Hematopoietic multipotent progenitor cell (in vitro differentiated cells): ENCODE measurements around the gene ACOT11. TPM values are rescaled to one million over a fixed set of nuclear protein-coding genes. Genes with fewer than 3 reads are reported as not detected.

Source experiments
- DNase-seq, 3 donors: peaks; one replicate each; pipeline ENCODE4 v3.0.0-alpha.2; 2011 to 2015; ENCODE audit warnings: low read depth in 2 of 3, low spot score in 2 of 3
- small RNA-seq: library from RNA; depleted of rRNA; stranded (forward); fragments of <200 nt; gene quantifications from one replicate; pipeline ENCODE3, GENCODE V24; 2012
- total RNA-seq: library from RNA; depleted of rRNA; stranded (reverse); fragments of >200 nt; gene quantifications from one replicate; pipeline ENCODE4 v1.2.3, GENCODE V29; 2012

Gene ACOT11
- total RNA-seq, 1 donor: 23.7 TPM

GRCh38 chr1:54640863-54641836 is 93.1 kb downstream of the ACOT11 start, which contains the start of gene MROH7:
MROH7 (plus strand) TSS chr1:54641786; CDS start chr1:54652927, 11,141 bp downstream.
- no peak for DNase-seq

- DNase-seq: no peak
Measured at GRCh38 chr1:54643736-54644135, 95.7 kb downstream of the ACOT11 start.

DNA sequence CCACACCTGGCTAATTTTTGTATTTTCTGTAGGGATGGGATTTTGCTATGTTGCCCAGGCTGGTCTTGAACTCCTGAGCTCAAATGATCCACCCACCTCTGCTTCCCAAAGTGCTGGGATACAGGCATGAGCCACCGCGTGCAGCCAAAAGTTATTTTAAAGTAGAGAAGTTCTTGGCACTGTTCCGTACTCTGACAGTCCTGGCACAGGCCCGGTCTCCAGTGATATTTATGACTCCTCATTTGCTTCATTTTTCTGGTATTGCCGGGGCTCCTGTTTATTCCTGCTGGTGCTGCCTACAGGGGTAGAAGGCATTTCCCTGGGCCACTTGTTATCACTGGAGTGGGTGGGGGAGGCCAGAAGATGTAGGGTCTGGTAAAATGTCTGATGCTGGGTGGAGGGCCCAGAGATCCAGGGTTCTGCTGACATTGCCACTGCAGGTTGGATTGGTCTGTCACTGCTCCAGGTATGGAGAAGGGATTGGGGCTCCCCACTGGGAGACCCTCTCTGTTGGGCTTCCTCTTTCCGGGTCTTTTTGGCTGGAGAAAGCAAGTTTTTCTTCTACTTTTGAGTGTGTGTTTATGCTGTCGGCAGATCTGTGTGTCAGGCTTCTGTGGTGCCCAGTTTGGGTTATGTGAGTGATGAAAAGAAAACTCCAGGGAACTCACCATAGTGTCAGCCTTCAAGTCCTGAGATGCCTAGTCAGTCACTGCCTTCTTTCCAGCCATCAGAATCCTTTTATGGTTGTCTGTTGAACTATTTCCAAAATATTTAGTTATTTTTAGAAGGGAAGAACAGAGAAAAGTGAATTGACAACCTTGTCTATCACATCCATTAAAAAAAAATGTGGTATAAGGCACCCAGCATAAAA is 98.0 kb downstream of the ACOT11 start:
- DNase-seq: no peak

DNA sequence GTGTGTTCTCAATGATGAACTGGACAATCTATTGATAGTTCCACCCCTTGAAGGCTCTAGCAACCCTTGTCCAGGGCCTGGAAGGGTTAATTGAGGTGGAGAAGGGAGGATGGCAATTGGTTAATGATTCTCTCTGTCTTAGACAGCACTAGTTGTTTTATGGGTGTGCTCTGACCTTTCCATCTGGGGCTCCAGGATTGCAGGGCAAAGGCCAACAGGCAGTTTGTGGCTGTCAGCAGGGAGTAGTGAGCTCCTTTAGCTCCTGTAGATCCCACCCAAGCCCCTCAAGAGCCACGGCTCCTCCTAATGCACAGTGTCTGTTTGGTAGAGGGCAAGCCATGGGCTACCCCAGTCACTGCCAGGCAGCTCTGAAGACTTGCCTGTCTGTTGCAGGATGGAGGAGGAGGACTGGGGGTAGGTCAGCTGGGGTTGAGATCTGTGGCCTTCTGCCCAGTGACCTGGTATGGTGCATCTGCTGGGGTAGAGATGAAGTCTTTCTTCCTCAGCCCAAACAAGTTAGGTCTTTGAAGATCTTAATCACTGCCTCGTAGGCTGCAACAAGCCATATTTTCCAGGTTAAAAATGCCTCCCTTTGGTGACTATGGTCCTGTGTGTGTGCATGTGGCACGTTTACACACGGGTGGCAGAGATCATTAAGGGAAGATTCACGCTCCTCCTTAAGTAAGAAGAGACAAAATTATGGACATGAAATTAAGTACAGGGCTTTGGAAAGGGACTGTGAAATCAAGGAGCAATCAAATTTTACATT is 101.3 kb downstream of the ACOT11 start:
- DNase-seq: no peak

GRCh38 chr1:54649921-54650320 is 101.9 kb downstream of the ACOT11 start:
- DNase-seq: no peak

- DNase-seq: no peak
Measured at GRCh38 chr1:54650417-54650816, 102.4 kb downstream of the ACOT11 start.

DNA sequence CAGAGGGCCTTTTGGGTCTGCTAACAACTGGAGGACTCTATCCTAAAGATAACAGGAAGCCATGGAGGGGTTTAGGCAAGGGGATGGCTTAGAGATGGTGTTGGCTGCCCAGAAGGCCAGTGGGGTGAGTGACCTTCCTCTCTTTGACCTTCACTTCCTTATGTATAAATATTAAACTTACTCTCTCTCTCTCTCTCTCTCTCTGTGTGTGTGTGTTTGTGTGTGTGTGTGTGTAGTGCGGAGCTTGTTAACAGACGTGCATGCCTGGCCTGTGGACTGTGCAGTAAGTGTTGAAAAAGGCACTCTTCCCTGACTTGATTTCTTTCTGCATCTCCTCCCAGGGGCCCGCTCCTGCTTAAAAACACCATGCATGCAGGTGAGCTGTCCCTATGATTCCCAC is 103.6 kb downstream of the ACOT11 start:
- DNase-seq: no peak

GRCh38 chr1:54652168-54652567 is 104.1 kb downstream of the ACOT11 start:
- DNase-seq: peak in 1 of 3 donors; percentile 45

DNA sequence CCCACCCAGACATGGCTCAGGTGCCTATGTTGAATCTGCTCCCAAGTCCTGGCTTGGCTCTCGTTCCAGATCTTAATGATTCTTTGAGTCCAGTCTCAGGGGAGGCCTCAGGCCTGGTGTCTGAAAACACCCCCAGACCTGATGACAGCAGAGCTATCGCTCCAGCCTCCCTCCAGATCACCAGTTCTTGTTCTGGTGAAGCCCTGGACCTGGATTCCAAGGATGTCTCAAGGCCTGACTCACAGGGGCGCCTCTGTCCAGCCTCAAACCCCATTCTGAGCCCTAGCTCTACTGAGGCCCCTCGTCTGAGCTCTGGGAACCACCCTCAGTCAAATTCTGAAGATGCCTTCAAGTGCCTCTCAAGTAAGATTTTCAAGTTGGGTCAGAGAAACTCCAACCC is 105.0 kb downstream of the ACOT11 start:
- no peak for DNase-seq

DNA sequence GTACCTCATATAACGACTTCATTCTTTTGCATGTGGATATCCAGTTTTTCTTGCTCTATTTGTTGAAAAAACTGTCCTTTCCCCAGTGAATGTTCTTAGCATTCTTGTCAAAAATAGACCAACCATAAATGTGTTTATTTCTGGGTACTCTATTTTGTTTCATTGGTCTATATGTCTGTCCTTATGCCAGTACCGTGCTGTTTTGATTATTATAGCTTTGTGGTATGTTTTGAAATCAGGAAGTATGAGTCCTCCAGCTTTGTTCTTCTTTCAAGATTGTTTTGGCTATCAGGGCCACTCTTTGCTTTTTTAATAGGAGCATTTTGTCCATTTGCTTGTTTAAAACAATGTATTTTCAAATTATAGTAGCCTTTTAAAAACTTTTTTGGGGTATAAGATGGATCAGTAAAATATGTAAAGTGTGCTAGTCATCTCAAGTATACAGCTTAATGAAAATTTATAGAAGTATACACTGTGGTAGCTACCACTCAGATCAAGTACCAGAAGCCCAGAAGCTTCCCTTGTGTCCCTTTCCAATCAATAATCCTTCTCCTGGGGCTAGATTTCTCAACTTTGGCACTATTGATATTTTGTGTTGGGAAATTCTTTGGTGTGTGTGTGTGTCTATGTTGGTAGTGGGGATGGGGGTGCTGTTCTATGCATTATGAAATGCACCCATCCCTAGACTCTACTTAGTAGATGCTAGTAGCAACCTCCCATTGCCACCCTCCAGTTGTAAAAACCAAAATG is 110.3 kb downstream of the ACOT11 start:
- DNase-seq: no peak

Small RNA genes lying within 50 kb of the gene (small RNA-seq; reads per million reads assigned to genes)
- gene AC099796.2: not detected

Other genes starting within 250 kb of the ACOT11 start
- gene SSBP3, start 141.8 kb upstream of the ACOT11 start, total RNA-seq: 72.4 TPM
- not detected for gene FAM151A, start 75.3 kb downstream of the ACOT11 start, total RNA-seq
- gene MROH7, start 93.6 kb downstream of the ACOT11 start, total RNA-seq: 7.3 TPM
- 13.7 TPM for gene TTC4, start 167.6 kb downstream of the ACOT11 start, total RNA-seq
- 7.3 TPM for gene PARS2, start 216.3 kb downstream of the ACOT11 start, total RNA-seq